ENCODE measurements around the gene DNAH5.

Gene DNAH5

GRCh38 chr5:13939638-13940037 is 4.8 kb downstream of the DNAH5 start:
- no peak for DNase-seq (ENCODE audit: low read depth)
- TF ChIP-seq MAX (IDR thresholded peaks at IDR 0.05; ENCODE audit: low read depth, low read length) (no peak), POLR2A (IDR thresholded peaks at IDR 0.05; ENCODE audit: extremely low read depth, insufficient read length) (no peak), CTCF (IDR thresholded peaks at IDR 0.05; ENCODE audit: low read depth, low read length) (no peak), MYC (IDR thresholded peaks at IDR 0.05; ENCODE audit: low read depth, low read length) (no peak)
- no peak overlapping the region for H3K4me3 ChIP-seq (ENCODE audit: low read depth, low read length)

- no peak for DNase-seq (ENCODE audit: low read depth)
- no peak overlapping the region for H3K4me3 ChIP-seq (ENCODE audit: low read depth, low read length)
- TF ChIP-seq POLR2A (IDR thresholded peaks at IDR 0.05; ENCODE audit: extremely low read depth, insufficient read length), result no peak
- no peak for TF ChIP-seq MAX (IDR thresholded peaks at IDR 0.05; ENCODE audit: low read depth, low read length)
- TF ChIP-seq MYC (IDR thresholded peaks at IDR 0.05; ENCODE audit: low read depth, low read length), result no peak
- no peak for TF ChIP-seq CTCF (IDR thresholded peaks at IDR 0.05; ENCODE audit: low read depth, low read length)
Observed at GRCh38 chr5:13934921-13935320, 9.6 kb downstream of the DNAH5 start.

GRCh38 chr5:13934125-13934524 is 10.4 kb downstream of the DNAH5 start:
- no peak for DNase-seq (ENCODE audit: low read depth)
- H3K4me3 ChIP-seq (ENCODE audit: low read depth, low read length), result no peak overlapping the region
- TF ChIP-seq MAX (IDR thresholded peaks at IDR 0.05; ENCODE audit: low read depth, low read length), result no peak
- no peak for TF ChIP-seq MYC (IDR thresholded peaks at IDR 0.05; ENCODE audit: low read depth, low read length)
- no peak for TF ChIP-seq CTCF (IDR thresholded peaks at IDR 0.05; ENCODE audit: low read depth, low read length)
- no peak for TF ChIP-seq POLR2A (IDR thresholded peaks at IDR 0.05; ENCODE audit: extremely low read depth, insufficient read length)

- no peak for DNase-seq (ENCODE audit: low read depth)
- TF ChIP-seq MYC (IDR thresholded peaks at IDR 0.05; ENCODE audit: low read depth, low read length), result no peak
- no peak for TF ChIP-seq CTCF (IDR thresholded peaks at IDR 0.05; ENCODE audit: low read depth, low read length)
- TF ChIP-seq POLR2A (IDR thresholded peaks at IDR 0.05; ENCODE audit: extremely low read depth, insufficient read length), result no peak
- no peak for TF ChIP-seq MAX (IDR thresholded peaks at IDR 0.05; ENCODE audit: low read depth, low read length)
- no peak overlapping the region for H3K4me3 ChIP-seq (ENCODE audit: low read depth, low read length)
Observed at GRCh38 chr5:13932561-13932960, 11.9 kb downstream of the DNAH5 start.

GRCh38 chr5:13932011-13932410 is 12.5 kb downstream of the DNAH5 start:
- DNase-seq (ENCODE audit: low read depth), result no peak
- H3K4me3 ChIP-seq (ENCODE audit: low read depth, low read length), result no peak overlapping the region
- TF ChIP-seq MAX (IDR thresholded peaks at IDR 0.05; ENCODE audit: low read depth, low read length) (no peak), CTCF (IDR thresholded peaks at IDR 0.05; ENCODE audit: low read depth, low read length) (no peak), MYC (IDR thresholded peaks at IDR 0.05; ENCODE audit: low read depth, low read length) (no peak), POLR2A (IDR thresholded peaks at IDR 0.05; ENCODE audit: extremely low read depth, insufficient read length) (no peak)

Data from NB4 (cell line).